Caco-2 (cell line): Measurements from ENCODE around the gene AMBP. TPM values are rescaled to one million over a fixed set of nuclear protein-coding genes. Genes with fewer than 3 reads are reported as not detected.

ENCODE experiments used
- BruUV-seq: library from RNA; stranded (reverse); fragments of 400-500 nt; replicated peaks from 2 replicates; lab custom pipeline; 2021; lab: Mats Ljungman, UMichigan
- CTCF ChIA-PET: fragments of 300-600 bp; sonication (Branson Sonifier 250); formaldehyde crosslinking; loops from one replicate; lab custom pipeline; 2022; ENCODE audit warnings: antibody characterized with exemption; lab: Charles Lee
- POLR2A ChIA-PET: fragments of 300-600 bp; sonication (Branson Sonifier 250); formaldehyde crosslinking; loops from one replicate; lab custom pipeline; 2022; ENCODE audit warnings: antibody characterized with exemption; lab: Charles Lee
- DNase-seq, 2 experiments: peaks; one replicate each; pipeline versions ENCODE4 v3.0.0 to v3.0.0-alpha.2; 2020 to 2022
- H3K27me3 ChIP-seq: replicated peaks from 2 replicates; pipeline ENCODE4 v1.6.0; 2011; ENCODE audit warnings: low read length; ENCODE audit not compliant: control insufficient read depth, insufficient read depth
- H3K36me3 ChIP-seq: 2 replicates; pipeline ENCODE4 v1.5.1; 2011; ENCODE audit warnings: low read length; ENCODE audit not compliant: control insufficient read depth, insufficient read depth
- H3K4me1 ChIP-seq: fragments of 250-450 bp; sonication (Bioruptor Pico); 2 replicates; pipeline ENCODE4 v1.5.1; 2020; ENCODE audit warnings: mild to moderate bottlenecking
- H3K4me3 ChIP-seq: 2 replicates; pipeline ENCODE4 v1.5.1; 2011; ENCODE audit warnings: low read depth, mild to moderate bottlenecking, control low read depth, low read length
- H3K9me3 ChIP-seq: fragments of 250-450 bp; sonication (Bioruptor Pico); 2 replicates; pipeline ENCODE4 v1.5.1; 2020; ENCODE audit warnings: mild to moderate bottlenecking, moderate library complexity
- H3K27ac Mint-ChIP-seq: one replicate; pipeline ENCODE4 v1.8.0; 2022; ENCODE audit warnings: mixed read lengths; ENCODE audit not compliant: unreplicated experiment
- H3K27me3 Mint-ChIP-seq: one replicate; pipeline ENCODE4 v1.8.0; 2022; ENCODE audit warnings: mixed read lengths; ENCODE audit not compliant: insufficient read depth, unreplicated experiment
- H3K36me3 Mint-ChIP-seq: one replicate; pipeline ENCODE4 v1.8.0; 2022; ENCODE audit warnings: mild to moderate bottlenecking, mixed read lengths; ENCODE audit not compliant: insufficient read depth, unreplicated experiment
- H3K4me1 Mint-ChIP-seq: one replicate; pipeline ENCODE4 v1.8.0; 2022; ENCODE audit warnings: low read depth, mixed read lengths; ENCODE audit not compliant: unreplicated experiment
- H3K4me3 Mint-ChIP-seq: one replicate; pipeline ENCODE4 v1.8.0; 2022; ENCODE audit warnings: mild to moderate bottlenecking, moderate library complexity, mixed read lengths; ENCODE audit not compliant: unreplicated experiment
- H3K9me3 Mint-ChIP-seq: one replicate; pipeline ENCODE4 v1.8.0; 2022; ENCODE audit warnings: mixed read lengths; ENCODE audit not compliant: unreplicated experiment
- intact Hi-C: fragments of 100-400 bp; cut with micrococcal nuclease; formaldehyde crosslinking; loops from one replicate; pipeline ENCODE4 v1.10.0; 2022; ENCODE audit not compliant: unreplicated experiment
- total RNA-seq: library from RNA; stranded (reverse); gene quantifications from 2 replicates; pipeline ENCODE4 v1.2.3, GENCODE V29; 2022
- TF ChIP-seq, protein P1 (sequence below), 2 experiments: fragments of 200-600 bp in 1 of 2; IDR thresholded peaks; 1 replicate in 1 of 2; 2 replicates in 1 of 2; pipeline versions ENCODE4 v1.5.1 to v1.8.0; 2011 to 2022; ENCODE audit warnings: antibody characterized with exemption in 1 of 2, control low read depth in 1 of 2, inconsistent platforms in 1 of 2, low read depth in 1 of 2, low read length in 1 of 2, mild to moderate bottlenecking in 1 of 2, moderate library complexity in 1 of 2; ENCODE audit not compliant: insufficient read depth in 1 of 2, severe bottlenecking in 1 of 2, unreplicated experiment in 1 of 2

The AMBP gene
- total RNA-seq, 1 experiment from 2014 or later, result 2.2 TPM

DNA sequence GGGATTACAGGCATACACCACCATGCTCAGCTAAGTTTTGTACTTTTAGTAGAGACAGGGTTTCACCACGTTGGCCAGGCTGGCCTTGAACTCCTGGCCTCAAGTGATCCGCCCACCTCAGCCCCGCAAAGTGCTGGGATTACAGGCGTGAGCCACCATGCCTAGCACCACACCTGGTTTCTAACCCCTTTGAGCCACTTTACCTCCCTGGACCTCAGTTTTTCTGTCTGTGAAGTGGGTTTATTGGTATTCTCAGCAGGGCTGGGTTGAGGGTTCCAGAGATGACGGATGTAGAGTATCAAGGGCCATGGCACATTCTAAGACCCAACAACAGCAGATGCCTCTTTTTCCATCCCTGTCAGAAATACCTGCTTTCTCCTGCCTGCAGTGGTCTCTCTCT lies 38.6 kb downstream of the AMBP start:
- TF ChIP-seq, protein P1, sequence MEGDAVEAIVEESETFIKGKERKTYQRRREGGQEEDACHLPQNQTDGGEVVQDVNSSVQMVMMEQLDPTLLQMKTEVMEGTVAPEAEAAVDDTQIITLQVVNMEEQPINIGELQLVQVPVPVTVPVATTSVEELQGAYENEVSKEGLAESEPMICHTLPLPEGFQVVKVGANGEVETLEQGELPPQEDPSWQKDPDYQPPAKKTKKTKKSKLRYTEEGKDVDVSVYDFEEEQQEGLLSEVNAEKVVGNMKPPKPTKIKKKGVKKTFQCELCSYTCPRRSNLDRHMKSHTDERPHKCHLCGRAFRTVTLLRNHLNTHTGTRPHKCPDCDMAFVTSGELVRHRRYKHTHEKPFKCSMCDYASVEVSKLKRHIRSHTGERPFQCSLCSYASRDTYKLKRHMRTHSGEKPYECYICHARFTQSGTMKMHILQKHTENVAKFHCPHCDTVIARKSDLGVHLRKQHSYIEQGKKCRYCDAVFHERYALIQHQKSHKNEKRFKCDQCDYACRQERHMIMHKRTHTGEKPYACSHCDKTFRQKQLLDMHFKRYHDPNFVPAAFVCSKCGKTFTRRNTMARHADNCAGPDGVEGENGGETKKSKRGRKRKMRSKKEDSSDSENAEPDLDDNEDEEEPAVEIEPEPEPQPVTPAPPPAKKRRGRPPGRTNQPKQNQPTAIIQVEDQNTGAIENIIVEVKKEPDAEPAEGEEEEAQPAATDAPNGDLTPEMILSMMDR (IDR thresholded peaks at IDR 0.05; ENCODE audit: insufficient read depth in 1 of 2, low read depth in 1 of 2, low read length in 1 of 2, severe bottlenecking in 1 of 2, unreplicated experiment in 1 of 2), result no peak
- no TSS peak for BruUV-seq
- ChIA-PET POLR2A (no interaction called here), CTCF (no interaction called here)
- no peak for DNase-seq
- Mint-ChIP-seq H3K27ac (no peak overlapping the region), H3K4me3 (no peak overlapping the region), H3K36me3 (no peaks in the 10 kb centered on the region), H3K27me3 (no peaks in the 10 kb centered on the region), H3K9me3 (no peaks in the 10 kb centered on the region), H3K4me1 (no peaks in the 10 kb centered on the region)
- no peaks in the 10 kb centered on the region for H3K27me3 ChIP-seq
- H3K4me1 ChIP-seq, result no peaks in the 10 kb centered on the region
- no peaks in the 10 kb centered on the region for H3K9me3 ChIP-seq
- H3K36me3 ChIP-seq, result no peaks in the 10 kb centered on the region
- intact Hi-C loops, result loop anchor here (5.0 to 10.0 kb wide), 2 partner anchors 43 to 295 kb away; no protein-coding TSS in a partner anchor
- no peak overlapping the region for H3K4me3 ChIP-seq

- H3K36me3 ChIP-seq, result no peaks in the 10 kb centered on the region
- Mint-ChIP-seq H3K27ac (no peak overlapping the region), H3K4me3 (no peak overlapping the region), H3K9me3 (no peaks in the 10 kb centered on the region), H3K36me3 (no peaks in the 10 kb centered on the region), H3K27me3 (no peaks in the 10 kb centered on the region), H3K4me1 (no peaks in the 10 kb centered on the region)
- H3K4me3 ChIP-seq, result no peak overlapping the region
- BruUV-seq, result no TSS peak
- DNase-seq, result no peak
- H3K9me3 ChIP-seq, result no peaks in the 10 kb centered on the region
- CTCF ChIA-PET, result interaction anchor here (0.7 kb wide), 1 partner anchor 43 kb away, joined by 3 read pairs; no protein-coding TSS in a partner anchor
- POLR2A ChIA-PET, result no interaction called here
- H3K27me3 ChIP-seq, result no peaks in the 10 kb centered on the region
- no peaks in the 10 kb centered on the region for H3K4me1 ChIP-seq
- intact Hi-C loops, result loop anchor here (5.0 to 10.0 kb wide), 2 partner anchors 43 to 294 kb away; no protein-coding TSS in a partner anchor
- TF ChIP-seq, protein P1 (IDR thresholded peaks at IDR 0.05; ENCODE audit: insufficient read depth in 1 of 2, low read depth in 1 of 2, low read length in 1 of 2, severe bottlenecking in 1 of 2, unreplicated experiment in 1 of 2), result no peak
Measured at GRCh38 chr9:114038724-114039313, 39.3 kb downstream of the AMBP start.

DNA sequence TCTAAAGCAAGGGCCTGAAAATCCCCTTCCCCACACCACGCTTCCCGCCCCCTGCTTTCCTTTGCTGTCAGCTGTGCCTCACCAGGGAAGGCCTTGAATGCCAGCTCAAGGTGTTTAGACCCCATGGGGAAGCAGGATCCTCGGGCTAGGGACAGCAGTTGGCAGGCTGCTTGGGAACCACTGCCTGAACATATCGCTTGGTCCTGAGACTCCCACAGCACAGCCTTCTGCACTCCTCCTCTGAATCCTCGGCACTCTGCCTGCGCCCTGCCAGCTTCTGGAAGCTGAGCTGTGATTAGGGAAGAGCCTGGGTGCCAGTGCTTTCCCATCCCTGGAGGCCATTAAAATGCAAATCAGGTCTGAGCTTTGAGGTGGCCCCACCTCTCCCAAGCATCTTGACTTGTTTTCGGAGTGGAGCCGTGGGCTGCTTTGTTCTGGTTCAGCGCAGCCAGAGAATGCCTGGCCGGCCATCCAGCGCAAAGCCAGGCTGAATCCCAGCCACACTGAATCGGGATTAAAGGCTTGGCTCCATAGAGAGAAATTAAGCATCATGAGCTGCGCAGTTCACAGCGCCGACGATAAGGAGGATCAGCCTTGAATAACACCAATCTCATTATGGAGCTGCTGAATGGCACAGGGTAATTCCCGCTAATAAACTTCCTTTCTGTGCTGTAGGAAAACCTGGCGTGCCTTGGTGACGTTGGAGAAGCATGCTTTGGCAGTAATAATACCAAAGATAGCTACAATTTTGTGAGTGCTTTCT lies 40.0 kb downstream of the AMBP start:
- Mint-ChIP-seq H3K4me1 (no peaks in the 10 kb centered on the region), H3K27ac (no peak overlapping the region), H3K9me3 (no peaks in the 10 kb centered on the region), H3K4me3 (no peak overlapping the region), H3K36me3 (no peaks in the 10 kb centered on the region), H3K27me3 (no peaks in the 10 kb centered on the region)
- DNase-seq, result no peak
- Histone ChIP-seq H3K4me3 (no peak overlapping the region), H3K36me3 (no peaks in the 10 kb centered on the region), H3K4me1 (no peaks in the 10 kb centered on the region), H3K9me3 (no peaks in the 10 kb centered on the region), H3K27me3 (no peaks in the 10 kb centered on the region)
- CTCF ChIA-PET, result no interaction called here
- intact Hi-C loops, result loop anchor here (5.0 to 10.0 kb wide), 2 partner anchors 44 to 293 kb away; no protein-coding TSS in a partner anchor
- no TSS peak for BruUV-seq
- TF ChIP-seq, protein P1 (IDR thresholded peaks at IDR 0.05; ENCODE audit: insufficient read depth in 1 of 2, low read depth in 1 of 2, low read length in 1 of 2, severe bottlenecking in 1 of 2, unreplicated experiment in 1 of 2), result no peak
- POLR2A ChIA-PET, result no interaction called here
